GM08714 (cell line): ENCODE results near the gene TGFBR2.

Source experiments
- H3K4me3 ChIP-seq: fragments of 200-500 bp; sonication (Bioruptor generic); 2 replicates; pipeline ENCODE4 v1.5.1; 2014; ENCODE audit warnings: mild to moderate bottlenecking, low read length, inconsistent platforms
- ZNF274 ChIP-seq: IDR thresholded peaks from 2 replicates; pipeline ENCODE4 v1.6.1; 2012; ENCODE audit warnings: mild to moderate bottlenecking, low read depth, low read length

TGFBR2 gene

GRCh38 chr3:30710017-30710416 lies 103.6 kb downstream of the TGFBR2 start:
- no peak for TF ChIP-seq ZNF274
- H3K4me3 ChIP-seq: no peak overlapping the region

- no peak for TF ChIP-seq ZNF274
- no peak overlapping the region for H3K4me3 ChIP-seq
These were observed 104.8 kb downstream of the TGFBR2 start for GRCh38 chr3:30711151-30711550.

- H3K4me3 ChIP-seq: no peak overlapping the region
- no peak for TF ChIP-seq ZNF274
These were observed 105.5 kb downstream of the TGFBR2 start for GRCh38 chr3:30711867-30712266.

GRCh38 chr3:30712991-30713390 lies 106.6 kb downstream of the TGFBR2 start:
- H3K4me3 ChIP-seq: no peak overlapping the region
- no peak for TF ChIP-seq ZNF274

- no peak for TF ChIP-seq ZNF274
- no peak overlapping the region for H3K4me3 ChIP-seq
These were observed 107.6 kb downstream of the TGFBR2 start for GRCh38 chr3:30713885-30714503.

- TF ChIP-seq ZNF274: no peak
- no peak overlapping the region for H3K4me3 ChIP-seq
These were observed 113.1 kb downstream of the TGFBR2 start for GRCh38 chr3:30719536-30719935.

GRCh38 chr3:30720586-30721313 lies 114.3 kb downstream of the TGFBR2 start:
- no peak for TF ChIP-seq ZNF274
- no peak overlapping the region for H3K4me3 ChIP-seq

- H3K4me3 ChIP-seq: no peak overlapping the region
- no peak for TF ChIP-seq ZNF274
These were observed 114.9 kb downstream of the TGFBR2 start for GRCh38 chr3:30721314-30721634.

- H3K4me3 ChIP-seq: no peak overlapping the region
- TF ChIP-seq ZNF274: no peak
These were observed 116.8 kb downstream of the TGFBR2 start for GRCh38 chr3:30723211-30723610.

- H3K4me3 ChIP-seq: no peak overlapping the region
- no peak for TF ChIP-seq ZNF274
These were observed 118.5 kb downstream of the TGFBR2 start for GRCh38 chr3:30724863-30725262.

GRCh38 chr3:30728143-30728542 lies 121.7 kb downstream of the TGFBR2 start:
- no peak overlapping the region for H3K4me3 ChIP-seq
- no peak for TF ChIP-seq ZNF274

- TF ChIP-seq ZNF274: no peak
- no peak overlapping the region for H3K4me3 ChIP-seq
These were observed 123.1 kb downstream of the TGFBR2 start for GRCh38 chr3:30729512-30729911.

- no peak for TF ChIP-seq ZNF274
- no peak overlapping the region for H3K4me3 ChIP-seq
These were observed 123.5 kb downstream of the TGFBR2 start for GRCh38 chr3:30729936-30730335.

GRCh38 chr3:30730967-30731366 lies 124.6 kb downstream of the TGFBR2 start:
- no peak for TF ChIP-seq ZNF274
- H3K4me3 ChIP-seq: no peak overlapping the region

GRCh38 chr3:30733209-30733608 lies 126.8 kb downstream of the TGFBR2 start:
- no peak for TF ChIP-seq ZNF274
- no peak overlapping the region for H3K4me3 ChIP-seq

- no peak overlapping the region for H3K4me3 ChIP-seq
- TF ChIP-seq ZNF274: no peak
These were observed 127.3 kb downstream of the TGFBR2 start for GRCh38 chr3:30733696-30734095.
